NCI-H187 (cell line): ENCODE measurements around the gene NOC3L.
"Not testable (repeated sequence)": the region's sequence is repeated elsewhere in the genome, so short reads cannot be mapped to it uniquely, and the experiment has no call there.

ENCODE experiments used
- DNase-seq, 2 experiments: peaks; one replicate each; lab custom pipeline; 2025; lab: John Stamatoyannopoulos, UW

NOC3L gene, protein sequence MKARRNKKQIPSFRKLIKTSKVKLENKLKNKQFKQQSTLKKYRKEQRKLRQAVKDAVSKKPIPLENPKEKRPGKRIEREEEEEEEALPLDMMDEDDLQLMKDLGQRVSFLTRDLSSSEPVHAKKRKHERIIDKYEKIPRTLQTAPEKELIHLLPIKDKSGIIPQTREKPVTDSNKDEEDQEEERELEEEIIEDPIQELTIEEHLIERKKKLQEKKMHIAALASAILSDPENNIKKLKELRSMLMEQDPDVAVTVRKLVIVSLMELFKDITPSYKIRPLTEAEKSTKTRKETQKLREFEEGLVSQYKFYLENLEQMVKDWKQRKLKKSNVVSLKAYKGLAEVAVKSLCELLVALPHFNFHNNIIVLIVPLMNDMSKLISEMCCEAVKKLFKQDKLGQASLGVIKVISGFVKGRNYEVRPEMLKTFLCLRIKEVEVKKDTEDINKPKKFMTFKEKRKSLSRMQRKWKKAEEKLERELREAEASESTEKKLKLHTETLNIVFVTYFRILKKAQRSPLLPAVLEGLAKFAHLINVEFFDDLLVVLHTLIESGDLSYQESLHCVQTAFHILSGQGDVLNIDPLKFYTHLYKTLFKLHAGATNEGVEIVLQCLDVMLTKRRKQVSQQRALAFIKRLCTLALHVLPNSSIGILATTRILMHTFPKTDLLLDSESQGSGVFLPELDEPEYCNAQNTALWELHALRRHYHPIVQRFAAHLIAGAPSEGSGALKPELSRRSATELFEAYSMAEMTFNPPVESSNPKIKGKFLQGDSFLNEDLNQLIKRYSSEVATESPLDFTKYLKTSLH

DNA sequence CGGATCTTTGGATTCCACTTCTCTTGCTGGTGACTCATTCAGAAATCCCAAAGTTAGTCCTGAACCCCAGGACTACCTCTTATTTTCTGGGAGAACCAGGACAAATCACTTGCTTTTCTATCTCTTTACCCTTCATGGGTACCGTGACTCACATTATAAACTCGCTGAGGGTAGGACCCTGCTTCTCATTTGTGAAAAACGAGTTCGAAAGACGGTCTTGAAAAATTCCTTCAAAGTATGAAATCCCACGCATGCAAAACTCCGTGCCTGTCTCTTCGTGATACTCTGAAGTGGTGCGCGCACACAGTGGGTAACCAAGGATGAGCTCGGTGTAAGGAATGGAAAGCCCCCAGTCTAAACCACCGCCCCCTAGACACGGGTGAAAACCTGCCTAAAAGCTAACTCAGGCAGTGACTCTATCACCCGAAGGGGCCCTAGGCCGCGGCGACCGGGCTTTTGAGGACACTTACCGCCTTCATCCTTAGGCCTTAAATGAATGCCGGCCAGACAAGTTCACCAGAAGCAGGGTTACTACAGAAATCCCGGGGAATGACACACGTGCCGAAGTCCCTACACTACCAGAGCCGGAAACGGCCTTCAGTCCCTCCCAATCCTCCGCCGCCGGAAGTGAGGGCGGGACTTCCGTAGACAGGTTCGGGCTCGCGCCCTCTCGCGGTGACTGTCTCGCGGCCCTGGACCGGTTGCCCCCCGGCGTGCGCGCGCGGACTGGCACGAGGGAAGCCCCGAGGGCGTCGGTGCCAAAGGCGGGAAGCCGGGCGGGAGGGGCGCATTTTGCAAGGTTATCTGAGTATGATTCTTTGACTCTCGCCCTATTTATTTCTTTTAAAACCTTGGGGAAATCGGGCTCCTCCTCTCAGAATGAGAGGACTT is at the start of gene NOC3L:
NOC3L (minus strand) TSS at position 580 of the 891 bp plus-strand sequence; CDS start at position 479, 101 bp downstream.
- DNase-seq: peak; percentile 70 to 86

DNA sequence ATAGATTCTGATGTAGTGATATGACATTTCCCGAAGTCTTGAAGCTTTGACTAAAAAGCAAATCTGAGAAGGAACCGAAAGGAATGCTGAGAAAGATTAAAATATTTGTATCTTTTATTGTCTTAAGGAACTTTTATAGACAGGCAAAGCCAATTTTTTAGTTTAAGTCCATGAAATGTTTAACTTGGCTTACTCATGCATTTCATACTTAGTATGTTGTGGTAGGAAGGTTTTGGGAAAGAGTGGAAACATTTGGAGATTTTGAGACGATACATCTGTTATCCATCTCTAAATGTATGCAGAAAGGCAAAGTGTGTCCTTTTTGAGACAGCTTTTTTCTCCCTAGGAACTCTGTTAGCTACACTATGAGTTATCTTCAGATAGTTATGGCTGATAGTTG is 49.7 kb upstream of the NOC3L start:
- DNase-seq: no peak

DNA sequence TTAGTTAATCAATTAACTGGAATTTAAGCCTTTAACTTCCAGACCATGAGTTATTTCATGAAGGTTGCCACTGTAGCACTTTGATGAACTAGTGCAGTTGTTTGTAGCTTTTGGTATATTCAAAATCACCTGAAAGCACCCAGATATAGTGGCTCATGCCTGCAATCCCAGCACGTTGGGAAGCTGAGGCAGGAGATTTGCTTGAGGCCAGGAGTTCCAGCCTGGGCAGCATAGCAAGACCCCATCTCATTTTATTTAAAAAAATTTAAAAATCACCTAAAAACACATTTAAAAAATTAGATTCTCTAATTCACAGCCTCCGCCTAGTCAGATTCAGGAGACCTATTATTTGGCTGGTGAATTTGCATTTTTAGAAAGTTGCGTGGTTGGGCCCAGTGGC is 48.6 kb upstream of the NOC3L start:
- no peak for DNase-seq

DNA sequence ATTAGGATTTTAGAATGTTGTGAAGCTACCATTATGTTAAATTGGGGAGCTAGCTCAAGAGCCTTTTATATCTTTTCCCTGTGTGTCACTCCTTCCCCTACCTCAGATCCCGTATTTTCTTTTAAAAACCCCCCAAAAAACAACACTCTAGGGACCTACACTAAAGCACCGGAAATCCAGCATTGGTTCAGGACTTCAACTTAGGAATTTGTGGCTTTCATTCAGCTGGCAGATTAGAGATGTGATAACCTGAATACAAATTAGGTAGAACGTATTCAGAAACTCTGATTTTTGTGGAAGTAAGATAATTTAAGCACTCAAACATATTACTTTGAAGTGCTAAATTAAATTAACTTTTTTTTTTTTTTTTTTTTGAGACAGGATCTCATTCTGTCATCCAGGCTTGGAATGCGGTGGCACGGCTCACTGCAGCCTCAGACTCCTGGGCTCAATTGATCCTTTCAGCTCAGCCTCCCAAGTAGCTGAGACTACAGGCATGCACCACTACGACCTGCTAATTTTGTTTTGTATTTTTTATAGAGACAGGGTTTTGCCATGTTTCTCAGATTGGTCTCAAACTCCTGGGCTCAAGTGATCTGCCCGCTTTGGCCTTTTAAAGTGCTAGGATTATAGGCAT is 46.4 kb upstream of the NOC3L start:
- no peak for DNase-seq

DNA sequence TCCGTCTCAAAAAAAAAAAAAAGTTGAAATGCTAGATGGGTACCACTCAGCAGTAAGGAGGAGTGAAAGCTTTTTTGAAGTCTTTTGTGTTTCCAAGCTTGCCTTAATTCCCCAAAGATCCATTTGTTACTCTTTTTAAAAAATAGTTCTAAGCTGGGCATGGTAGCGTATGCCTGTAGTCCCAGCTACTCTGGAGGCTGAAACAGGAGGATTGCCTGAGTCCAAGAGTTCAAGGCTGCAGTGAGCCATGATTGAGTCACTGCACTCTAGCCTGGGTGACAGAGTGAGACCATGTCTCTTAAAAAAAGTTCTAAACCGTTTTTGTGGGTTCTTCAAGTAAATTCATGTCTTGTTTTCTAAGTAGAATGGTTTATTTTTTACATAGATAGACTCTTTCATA is 44.9 kb upstream of the NOC3L start:
- no peak for DNase-seq

DNA sequence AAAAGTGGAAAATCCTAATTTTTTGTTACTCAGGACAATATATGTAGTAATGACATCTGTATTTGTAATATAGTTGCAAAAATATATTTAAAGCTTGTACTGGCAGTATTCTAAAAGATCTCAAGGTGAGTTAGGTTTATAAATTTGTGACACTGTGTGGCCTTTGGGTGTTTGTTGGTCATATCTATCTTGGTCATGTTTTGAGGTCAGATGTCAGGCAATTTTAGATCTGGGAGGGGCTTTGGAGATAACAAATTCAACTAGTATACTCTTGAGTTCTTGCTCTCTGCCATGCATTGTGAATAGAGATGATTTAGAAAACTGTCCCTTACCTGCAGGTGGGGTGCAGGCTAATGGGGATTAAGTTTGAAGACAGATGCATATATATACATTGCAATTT is 42.7 kb upstream of the NOC3L start:
- DNase-seq: no peak

DNA sequence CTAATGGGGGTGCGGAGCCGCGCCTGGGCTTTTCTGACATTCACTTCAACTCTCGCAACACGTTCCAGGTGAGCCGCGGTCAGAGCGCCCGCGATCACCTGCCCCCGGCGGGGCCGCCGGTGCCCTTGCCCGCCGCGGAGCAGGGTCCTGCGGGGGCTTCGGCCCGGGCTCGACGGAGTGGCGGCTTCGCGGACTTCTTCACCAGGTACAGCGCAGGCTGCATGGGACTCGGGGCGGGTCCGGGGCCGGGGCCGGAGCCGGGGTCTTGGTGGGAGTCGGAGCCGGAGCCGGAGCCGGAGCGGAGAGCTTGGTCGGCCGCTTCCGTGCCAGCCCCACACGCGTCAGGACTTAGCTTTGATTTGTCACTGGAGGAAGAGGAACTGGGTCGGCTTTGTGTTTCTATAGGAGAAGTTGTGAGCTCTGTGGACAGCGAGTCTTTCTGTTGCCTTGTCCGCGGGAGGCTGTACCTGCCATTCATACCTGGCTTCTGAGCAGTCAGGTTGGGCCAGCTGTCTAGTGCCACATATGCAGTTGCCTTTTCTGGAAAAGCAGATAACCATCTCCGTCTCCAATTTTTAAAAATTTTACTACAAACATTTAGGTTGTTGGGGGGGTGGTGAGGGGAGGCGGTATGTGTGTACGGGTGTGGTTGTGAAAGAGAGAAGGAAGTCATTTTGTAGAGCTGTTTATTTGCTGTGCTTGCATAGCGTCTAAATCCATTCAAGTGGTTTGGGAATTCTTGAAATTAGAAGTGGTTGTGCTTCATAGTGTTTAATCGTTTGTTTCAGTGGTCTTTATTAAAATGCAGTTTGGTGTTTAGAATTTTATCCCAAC is 40.9 kb upstream of the NOC3L start:
- peak; percentile 6 to 25 for DNase-seq

DNA sequence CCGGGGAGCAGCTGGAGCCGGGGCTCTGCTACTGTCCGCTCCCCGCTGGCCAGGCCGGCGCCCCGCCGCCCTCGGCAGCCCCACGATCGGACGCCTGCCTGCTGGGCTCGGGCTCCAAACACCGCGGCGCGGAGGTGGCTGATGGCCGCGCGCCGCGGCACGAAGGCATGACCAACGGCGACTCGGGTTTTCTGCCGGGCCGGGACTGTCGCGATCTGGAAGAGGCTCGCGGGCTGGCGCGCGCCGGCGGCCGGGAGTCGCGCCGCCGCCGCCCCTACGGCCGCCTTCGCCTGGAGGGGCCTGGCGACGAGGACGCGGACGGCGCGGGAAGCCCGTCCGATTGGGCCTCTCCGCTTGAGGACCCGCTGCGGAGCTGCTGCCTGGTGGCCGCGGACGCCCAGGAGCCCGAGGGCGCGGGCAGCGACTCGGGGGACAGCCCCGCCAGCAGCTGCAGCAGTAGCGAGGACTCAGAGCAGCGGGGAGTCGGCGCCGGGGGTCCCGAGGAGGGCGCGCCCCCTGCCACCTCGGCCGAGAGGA is 40.2 kb upstream of the NOC3L start:
- DNase-seq: no peak

DNA sequence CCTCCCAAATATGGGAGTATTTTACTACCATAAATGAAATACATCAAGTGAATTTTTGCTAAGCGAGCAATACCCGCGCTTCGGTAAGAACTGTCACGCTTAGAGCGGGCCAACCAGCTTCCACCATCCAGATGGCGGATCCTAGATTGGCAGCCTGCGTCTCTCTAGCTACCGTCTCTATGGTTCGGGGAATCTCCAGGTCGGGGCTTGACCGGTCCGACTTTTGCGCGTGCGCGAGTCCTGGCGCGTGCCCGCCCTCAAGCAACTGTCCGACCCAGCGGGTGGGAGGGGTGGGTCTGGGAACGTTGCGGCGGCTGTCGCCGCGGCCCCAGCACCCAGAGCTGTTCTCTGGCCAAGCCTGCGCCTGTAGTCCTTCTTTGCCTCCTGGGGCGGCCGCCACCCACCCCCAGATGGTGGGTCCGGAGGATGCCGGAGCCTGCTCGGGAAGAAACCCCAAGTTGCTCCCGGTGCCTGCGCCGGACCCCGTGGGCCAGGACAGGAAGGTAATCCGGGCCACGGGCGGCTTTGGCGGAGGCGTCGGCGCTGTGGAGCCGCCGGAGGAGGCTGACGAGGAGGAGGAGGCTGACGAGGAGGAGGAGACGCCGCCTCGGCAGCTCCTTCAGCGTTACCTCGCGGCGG is 39.6 kb upstream of the NOC3L start, which contains the start of gene TBC1D12:
TBC1D12 (plus strand) TSS at position 338 of the 639 bp plus-strand sequence; CDS start at position 411, 73 bp downstream.
- DNase-seq: peak; percentile 73 to 84

DNA sequence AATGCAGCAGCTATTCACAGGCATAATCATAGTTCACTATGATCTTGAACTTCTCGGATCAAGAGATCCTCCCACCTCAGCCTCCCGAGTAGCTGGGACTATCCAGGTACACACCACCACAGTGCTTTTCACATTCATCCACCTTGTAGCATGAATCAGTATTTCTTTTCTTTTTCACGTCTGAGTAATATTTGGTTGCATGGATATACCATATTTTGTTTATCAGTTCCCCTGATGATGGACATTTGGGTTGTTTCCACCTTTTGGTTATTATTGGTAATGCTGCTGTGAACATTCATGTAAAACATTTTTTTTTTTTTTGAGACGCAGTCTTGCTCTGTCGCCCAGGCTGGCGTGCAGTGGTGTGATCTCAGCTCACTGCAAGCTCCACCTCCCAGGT is 36.0 kb upstream of the NOC3L start:
- DNase-seq: no peak

DNA sequence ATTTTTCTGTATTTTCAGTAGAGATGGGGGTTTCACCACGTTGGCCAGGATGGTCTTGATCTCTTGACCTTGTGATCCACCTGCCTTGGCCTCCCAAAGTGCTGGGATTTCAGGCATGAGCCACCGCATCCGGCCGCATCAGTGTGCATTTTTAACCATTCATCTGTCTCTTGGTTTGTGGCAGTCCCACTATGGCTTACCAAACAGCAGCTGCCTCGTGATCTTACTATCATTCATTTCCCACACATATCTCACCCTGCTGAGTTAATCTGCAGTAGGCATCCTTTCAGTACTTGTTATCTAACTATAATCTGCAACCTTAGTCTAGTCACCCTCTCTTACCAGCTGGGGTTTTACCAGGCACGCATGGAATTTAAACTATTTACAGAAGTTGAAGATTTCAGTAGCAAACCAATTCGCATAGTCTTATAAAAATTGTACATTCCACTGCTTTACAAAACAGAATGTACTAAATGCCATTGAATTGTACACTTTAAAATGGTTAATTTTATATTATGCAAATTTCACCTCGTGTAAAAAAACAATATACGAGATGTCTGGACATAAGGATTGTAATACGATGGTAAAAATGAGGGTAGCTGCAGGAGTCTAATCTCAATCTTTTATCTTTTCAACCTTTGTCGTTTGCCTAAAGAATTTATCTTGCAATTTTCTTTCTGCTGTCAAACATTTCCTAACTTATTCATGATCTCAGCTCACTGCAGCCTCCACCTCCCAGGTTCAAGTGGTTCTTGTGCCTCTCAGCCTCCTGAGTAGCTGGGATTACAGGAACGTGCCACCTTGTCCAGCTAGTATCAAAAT is 35.0 kb upstream of the NOC3L start:
- DNase-seq: no peak

DNA sequence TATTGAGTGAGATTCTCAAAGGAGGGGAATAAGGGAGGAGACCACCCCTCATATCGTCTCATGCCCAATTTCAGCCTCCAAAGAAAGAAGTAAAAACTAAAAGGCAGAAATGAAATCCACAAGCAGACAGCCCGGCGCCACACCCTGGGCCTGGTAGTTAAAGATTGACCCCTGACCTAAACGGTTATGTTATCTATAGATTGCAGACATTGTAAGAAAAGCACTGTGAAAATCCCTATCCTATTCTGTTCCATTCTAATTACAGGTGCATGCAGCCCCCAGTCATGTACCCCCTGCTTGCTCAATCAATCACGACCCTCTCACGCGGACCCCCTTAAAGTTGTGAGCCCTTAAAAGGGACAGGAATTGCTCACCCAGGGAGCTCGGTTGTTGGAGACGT is 29.4 kb upstream of the NOC3L start:
- not testable (repeated sequence) for DNase-seq

DNA sequence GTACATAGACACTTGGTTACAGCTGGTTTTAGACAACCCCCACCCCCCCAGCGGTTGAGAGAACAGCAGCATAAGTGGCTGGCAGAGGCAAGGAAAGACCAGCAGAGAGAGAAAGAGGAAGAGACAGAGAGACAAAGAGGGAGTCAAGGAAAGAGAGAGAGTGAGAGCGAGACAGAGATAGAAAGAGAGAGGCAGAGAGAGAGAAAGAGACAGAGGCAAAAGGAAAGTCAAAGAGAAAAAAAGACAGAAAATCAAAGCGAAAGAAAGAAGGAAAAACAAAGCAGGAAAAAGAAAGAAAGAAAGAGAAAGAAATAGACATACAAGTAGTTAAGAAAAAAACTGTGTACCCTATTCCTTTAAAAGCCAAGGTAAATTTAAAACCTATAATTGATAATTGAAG is 23.0 kb upstream of the NOC3L start:
- not testable (repeated sequence) for DNase-seq

DNA sequence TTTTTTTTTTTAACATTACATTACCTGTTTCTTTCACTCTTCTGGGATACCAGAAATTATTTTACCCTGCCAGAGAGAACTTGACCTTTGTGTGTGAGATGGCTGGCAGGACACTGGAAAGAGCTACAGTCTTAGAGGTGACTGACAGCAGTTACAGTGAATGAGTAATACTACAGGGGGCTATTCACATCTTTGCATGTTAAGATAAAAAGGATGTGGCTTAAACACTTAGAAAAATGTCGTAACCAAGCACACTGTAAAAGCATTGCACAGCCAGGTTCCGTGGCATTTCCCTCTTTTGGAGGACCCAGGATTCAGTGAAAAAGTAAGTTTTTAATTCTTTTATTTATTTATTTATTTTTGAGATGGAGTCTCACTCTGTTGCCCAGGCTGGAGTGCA is 20.8 kb upstream of the NOC3L start:
- no peak for DNase-seq

DNA sequence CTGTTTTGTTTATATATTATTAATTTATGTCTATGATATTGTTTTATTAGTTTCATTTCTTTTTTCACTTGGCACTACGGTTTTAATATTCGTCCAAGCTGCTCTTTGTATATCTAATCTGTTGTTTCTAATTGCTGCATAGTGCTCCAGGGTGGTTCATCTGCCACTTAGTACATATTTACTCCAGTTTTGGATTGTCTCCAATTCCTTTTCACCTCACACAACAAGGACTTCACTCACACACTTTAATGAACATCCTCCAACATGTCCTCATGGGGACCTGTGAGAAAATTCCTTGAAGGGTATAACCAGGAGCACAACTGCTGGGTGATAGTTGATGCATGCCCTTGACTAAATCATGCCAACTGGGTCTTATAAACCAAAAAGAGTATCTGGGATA is 14.1 kb upstream of the NOC3L start:
- no peak for DNase-seq

DNA sequence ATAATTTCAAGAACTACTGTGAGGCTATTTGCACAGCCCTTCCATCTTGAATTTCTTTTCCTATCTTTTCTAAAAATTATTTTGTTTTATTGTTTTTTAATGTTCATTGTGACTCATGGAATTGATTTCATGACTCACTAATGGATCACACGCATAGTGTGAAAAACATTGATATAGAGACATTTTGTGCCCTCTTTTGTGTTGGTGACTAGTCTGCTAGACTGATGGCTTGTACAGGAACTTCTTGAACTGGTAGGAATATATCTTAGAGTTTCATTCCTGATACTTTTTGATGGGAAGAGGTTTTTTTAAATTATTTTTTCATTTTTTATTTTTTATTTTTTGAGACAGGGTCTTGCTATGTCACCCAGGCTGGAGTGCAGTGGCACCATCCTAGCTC is 12.6 kb upstream of the NOC3L start:
- no peak for DNase-seq

DNA sequence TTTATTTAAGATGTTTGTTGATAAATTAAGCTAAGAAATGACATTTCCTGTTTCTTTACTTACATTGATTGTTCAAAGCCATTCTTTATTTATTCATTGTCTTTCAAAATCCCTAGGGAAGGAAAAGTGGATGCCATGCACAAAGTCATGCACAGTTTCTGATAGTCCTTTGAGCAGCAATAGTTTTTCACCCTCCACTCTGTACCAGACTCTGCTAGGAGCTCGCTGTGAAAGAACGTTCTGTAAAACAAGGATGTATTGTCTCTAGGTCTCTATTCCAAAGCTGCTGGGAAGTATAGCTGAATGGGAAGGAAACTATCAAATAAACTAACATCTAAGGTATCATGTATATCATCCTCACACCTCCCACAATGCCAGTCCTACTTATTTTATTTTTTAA is 7.8 kb upstream of the NOC3L start:
- no peak for DNase-seq

DNA sequence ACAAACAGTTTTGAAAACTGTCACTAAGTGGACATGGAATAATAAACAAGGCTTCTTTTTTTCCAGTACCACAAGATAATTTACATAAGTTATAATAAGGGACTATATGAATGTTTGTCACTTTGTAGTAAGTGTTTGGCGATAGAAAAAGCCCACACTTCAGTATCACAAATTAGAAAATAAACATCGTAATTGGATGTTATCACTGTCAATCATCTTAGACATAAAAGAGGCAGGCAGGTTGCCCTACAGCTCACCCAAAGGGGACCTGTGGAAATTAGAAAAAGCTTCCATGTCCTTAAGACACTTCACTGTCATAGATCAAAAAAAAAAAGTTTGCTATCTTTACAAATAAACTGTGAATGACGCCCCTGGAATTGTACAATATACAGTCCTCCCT is 3.6 kb upstream of the NOC3L start:
- DNase-seq: no peak

DNA sequence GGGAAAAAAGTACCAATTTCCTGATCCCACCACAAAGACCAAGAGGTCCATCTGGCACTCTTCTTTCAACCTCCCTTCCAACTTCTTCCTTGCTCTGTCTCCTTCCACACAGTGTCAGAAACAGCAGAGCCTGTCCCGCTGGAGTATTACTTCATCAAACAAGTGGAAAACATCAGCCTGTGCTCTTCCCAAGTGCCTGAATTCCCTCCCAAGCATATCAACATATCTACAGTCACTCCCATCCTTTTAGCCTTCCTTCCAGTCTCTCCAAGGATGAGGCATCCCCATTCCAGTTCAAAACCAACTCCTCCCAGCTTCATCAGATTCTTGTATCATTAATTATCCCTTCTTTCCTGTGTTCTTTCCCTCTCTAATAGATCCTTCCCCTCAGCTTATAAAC is 1.7 kb upstream of the NOC3L start:
- no peak for DNase-seq
